Caco-2 (cell line): ENCODE data around the gene SDC1. TPM values are rescaled to one million over a fixed set of nuclear protein-coding genes. Genes with fewer than 3 reads are reported as not detected.
"Not testable (repeated sequence)": the region's sequence is repeated elsewhere in the genome, so short reads cannot be mapped to it uniquely, and the experiment has no call there.

Source experiments
- BruUV-seq: library from RNA; stranded (reverse); fragments of 400-500 nt; replicated peaks from 2 replicates; lab custom pipeline; 2021; lab: Mats Ljungman, UMichigan
- CTCF ChIA-PET: fragments of 300-600 bp; sonication (Branson Sonifier 250); formaldehyde crosslinking; loops from one replicate; lab custom pipeline; 2022; ENCODE audit warnings: antibody characterized with exemption; lab: Charles Lee
- POLR2A ChIA-PET: fragments of 300-600 bp; sonication (Branson Sonifier 250); formaldehyde crosslinking; loops from one replicate; lab custom pipeline; 2022; ENCODE audit warnings: antibody characterized with exemption; lab: Charles Lee
- DNase-seq, 2 experiments: peaks; one replicate each; pipeline versions ENCODE4 v3.0.0 to v3.0.0-alpha.2; 2020 to 2022
- H3K27me3 ChIP-seq: replicated peaks from 2 replicates; pipeline ENCODE4 v1.6.0; 2011; ENCODE audit warnings: low read length; ENCODE audit not compliant: control insufficient read depth, insufficient read depth
- H3K36me3 ChIP-seq: 2 replicates; pipeline ENCODE4 v1.5.1; 2011; ENCODE audit warnings: low read length; ENCODE audit not compliant: control insufficient read depth, insufficient read depth
- H3K4me1 ChIP-seq: fragments of 250-450 bp; sonication (Bioruptor Pico); 2 replicates; pipeline ENCODE4 v1.5.1; 2020; ENCODE audit warnings: mild to moderate bottlenecking
- H3K4me3 ChIP-seq: 2 replicates; pipeline ENCODE4 v1.5.1; 2011; ENCODE audit warnings: low read depth, mild to moderate bottlenecking, control low read depth, low read length
- H3K9me3 ChIP-seq: fragments of 250-450 bp; sonication (Bioruptor Pico); 2 replicates; pipeline ENCODE4 v1.5.1; 2020; ENCODE audit warnings: mild to moderate bottlenecking, moderate library complexity
- H3K27ac Mint-ChIP-seq: one replicate; pipeline ENCODE4 v1.8.0; 2022; ENCODE audit warnings: mixed read lengths; ENCODE audit not compliant: unreplicated experiment
- H3K27me3 Mint-ChIP-seq: one replicate; pipeline ENCODE4 v1.8.0; 2022; ENCODE audit warnings: mixed read lengths; ENCODE audit not compliant: insufficient read depth, unreplicated experiment
- H3K36me3 Mint-ChIP-seq: one replicate; pipeline ENCODE4 v1.8.0; 2022; ENCODE audit warnings: mild to moderate bottlenecking, mixed read lengths; ENCODE audit not compliant: insufficient read depth, unreplicated experiment
- H3K4me1 Mint-ChIP-seq: one replicate; pipeline ENCODE4 v1.8.0; 2022; ENCODE audit warnings: low read depth, mixed read lengths; ENCODE audit not compliant: unreplicated experiment
- H3K4me3 Mint-ChIP-seq: one replicate; pipeline ENCODE4 v1.8.0; 2022; ENCODE audit warnings: mild to moderate bottlenecking, moderate library complexity, mixed read lengths; ENCODE audit not compliant: unreplicated experiment
- H3K9me3 Mint-ChIP-seq: one replicate; pipeline ENCODE4 v1.8.0; 2022; ENCODE audit warnings: mixed read lengths; ENCODE audit not compliant: unreplicated experiment
- CTCF ChIP-seq, 2 experiments: fragments of 200-600 bp in 1 of 2; IDR thresholded peaks; 1 replicate in 1 of 2; 2 replicates in 1 of 2; pipeline versions ENCODE4 v1.5.1 to v1.8.0; 2011 to 2022; ENCODE audit warnings: antibody characterized with exemption in 1 of 2, control low read depth in 1 of 2, inconsistent platforms in 1 of 2, low read depth in 1 of 2, low read length in 1 of 2, mild to moderate bottlenecking in 1 of 2, moderate library complexity in 1 of 2; ENCODE audit not compliant: insufficient read depth in 1 of 2, severe bottlenecking in 1 of 2, unreplicated experiment in 1 of 2
- intact Hi-C: fragments of 100-400 bp; cut with micrococcal nuclease; formaldehyde crosslinking; loops from one replicate; pipeline ENCODE4 v1.10.0; 2022; ENCODE audit not compliant: unreplicated experiment
- total RNA-seq: library from RNA; stranded (reverse); gene quantifications from 2 replicates; pipeline ENCODE4 v1.2.3, GENCODE V29; 2022

Gene SDC1
- total RNA-seq, 1 experiment from 2014 or later, result 24.3 TPM

GRCh38 chr2:20235655-20236305 lies 10.8 kb upstream of the SDC1 start:
- H3K27me3 Mint-ChIP-seq, result no peaks in the 10 kb centered on the region
- Histone ChIP-seq H3K36me3 (no peaks in the 10 kb centered on the region), H3K9me3 (no peaks in the 10 kb centered on the region), H3K4me3 (no peak overlapping the region), H3K27me3 (no peaks in the 10 kb centered on the region), H3K4me1 (peaks cover 7% of the 10 kb centered on the region; the same call in 1 of the 2 replicates)
- BruUV-seq, result no TSS peak
- H3K4me3 Mint-ChIP-seq, result no peak overlapping the region
- POLR2A ChIA-PET, result interaction anchor here (0.6 kb wide), 1 partner anchor 125 kb away, joined by 4 read pairs; no protein-coding TSS in a partner anchor
- CTCF ChIA-PET, result interaction anchor here (1.4 kb wide), 1 partner anchor 10 kb away, joined by 4 read pairs; the partner anchor contains the start of gene SDC1
- H3K4me1 Mint-ChIP-seq, result peaks cover 6% of the 10 kb centered on the region
- TF ChIP-seq CTCF (IDR thresholded peaks at IDR 0.05; ENCODE audit: insufficient read depth in 1 of 2, low read depth in 1 of 2, low read length in 1 of 2, severe bottlenecking in 1 of 2, unreplicated experiment in 1 of 2), result no peak
- no peak for DNase-seq
- intact Hi-C loops, result no loop called here
- peaks cover 10% of the 10 kb centered on the region for H3K9me3 Mint-ChIP-seq
- H3K27ac Mint-ChIP-seq, result no peak overlapping the region
- peaks cover 7% of the 10 kb centered on the region for H3K36me3 Mint-ChIP-seq

GRCh38 chr2:20234597-20234996 lies 9.7 kb upstream of the SDC1 start:
- not testable (repeated sequence) for H3K4me1 ChIP-seq

GRCh38 chr2:20232837-20233207 lies 7.9 kb upstream of the SDC1 start:
- no peak overlapping the region for H3K4me3 Mint-ChIP-seq
- H3K36me3 Mint-ChIP-seq, result no peaks in the 10 kb centered on the region
- no peaks in the 10 kb centered on the region for H3K27me3 Mint-ChIP-seq
- BruUV-seq, result no TSS peak
- peaks cover 6% of the 10 kb centered on the region for H3K4me1 Mint-ChIP-seq
- intact Hi-C loops, result no loop called here
- Histone ChIP-seq H3K27me3 (no peaks in the 10 kb centered on the region), H3K36me3 (no peaks in the 10 kb centered on the region), H3K4me3 (no peak overlapping the region), H3K9me3 (no peaks in the 10 kb centered on the region), H3K4me1 (peaks cover 7% of the 10 kb centered on the region; the same call in 1 of the 2 replicates)
- TF ChIP-seq CTCF (IDR thresholded peaks at IDR 0.05; ENCODE audit: insufficient read depth in 1 of 2, low read depth in 1 of 2, low read length in 1 of 2, severe bottlenecking in 1 of 2, unreplicated experiment in 1 of 2), result no peak
- no peak overlapping the region for H3K27ac Mint-ChIP-seq
- H3K9me3 Mint-ChIP-seq, result no peaks in the 10 kb centered on the region
- DNase-seq, result no peak
- POLR2A ChIA-PET, result interaction anchor here (0.5 kb wide), 1 partner anchor 217 kb away, joined by 3 read pairs; no protein-coding TSS in a partner anchor
- CTCF ChIA-PET, result interaction anchor here (0.9 to 1.5 kb wide), 3 partner anchors 129 to 217 kb away, joined by 3 to 4 read pairs (median 3); no protein-coding TSS in a partner anchor

More at GRCh38 chr2:20234597-20234996, 9.7 kb upstream of the SDC1 start:
- POLR2A ChIA-PET, H3K27me3 ChIP-seq, H3K4me1 Mint-ChIP-seq, DNase-seq, BruUV-seq, H3K4me3 ChIP-seq, H3K36me3 ChIP-seq, intact Hi-C loops, H3K4me3 Mint-ChIP-seq, H3K9me3 Mint-ChIP-seq, H3K9me3 ChIP-seq, H3K27ac Mint-ChIP-seq, H3K27me3 Mint-ChIP-seq, H3K36me3 Mint-ChIP-seq: not testable (repeated sequence)
- CTCF ChIA-PET, result interaction anchor here (0.7 to 1.4 kb wide), 2 partner anchors 9 to 244 kb away, joined by 4 to 9 read pairs; partner anchors contain the start of gene SDC1
